ENCODE measurements around the gene KCNMB1. TPM values are rescaled to one million over a fixed set of nuclear protein-coding genes. Genes with fewer than 3 reads are reported as not detected.
A peak's percentile ranks its signal among the peaks of the same experiment; 100 is the strongest.

KCNMB1 gene
- total and polyA plus RNA-seq, 2 donors (not counting 1 experiment from before 2014, with no cell fraction given): 0.06 TPM; not detected in 1

DNA sequence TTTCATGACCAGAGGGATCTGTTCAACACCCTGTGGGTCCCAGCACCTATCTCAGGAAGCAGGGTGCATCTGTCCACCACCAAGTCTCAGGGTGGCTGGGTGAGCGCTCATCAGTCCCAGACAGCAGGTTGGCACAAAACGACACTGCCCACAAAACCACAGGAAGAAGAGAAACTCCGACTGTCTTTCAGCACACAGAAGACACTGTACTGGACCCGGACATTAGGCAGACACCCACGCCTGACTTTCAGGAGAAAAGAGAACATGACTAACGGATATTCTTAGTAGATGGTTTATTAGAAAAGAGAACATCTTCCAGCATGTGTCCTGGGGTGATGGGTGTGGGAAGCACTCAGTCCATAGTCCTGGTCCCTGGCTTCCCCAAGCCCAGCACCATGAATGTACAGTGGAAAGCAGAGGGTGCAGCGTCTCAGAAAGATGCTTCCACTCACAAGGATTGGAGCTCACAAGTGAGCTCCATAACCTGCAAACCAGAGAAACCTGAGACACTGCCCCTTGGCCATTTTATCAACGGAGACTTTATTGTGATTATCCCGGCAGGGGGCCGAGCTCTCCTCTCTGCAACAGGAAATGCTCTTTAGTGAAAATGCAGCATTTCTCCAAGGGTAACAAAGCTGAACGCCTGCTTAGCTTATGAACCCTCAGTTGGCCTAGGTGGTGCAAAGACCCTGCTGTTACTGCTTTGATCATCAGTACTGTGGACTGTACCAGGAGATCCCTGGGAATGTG lies 55.8 kb downstream of the KCNMB1 start:
- H3K4me3 Mint-ChIP-seq: peak overlapping the region; percentile 23
- peaks cover 35% of the 10 kb centered on the region for H3K4me1 Mint-ChIP-seq
- no peak overlapping the region for H3K27ac Mint-ChIP-seq
- Histone ChIP-seq H3K4me1 (ENCODE audit: control insufficient read depth in 2 of 2, insufficient read depth in 2 of 2, low read length in 2 of 2) (peaks cover 53 to 59% of the 10 kb centered on the region in 2 donors), H3K4me2 (replicated peaks; ENCODE audit: low read depth, low read length, poor library complexity, severe bottlenecking) (peak overlapping the region; percentile 47), H3K9me3 (ENCODE audit: control extremely low read depth in 1 of 3, control insufficient read depth in 2 of 3, insufficient read depth in 1 of 3, low read length in 2 of 3) (no peaks in the 10 kb centered on the region), H3K27ac (ENCODE audit: low read length in 2 of 2) (peak overlapping the region in 1 of 2 donors; percentile 78), H3K27me3 (replicated peaks in 1 of 4; ENCODE audit: control extremely low read depth in 1 of 4, control insufficient read depth in 3 of 4, insufficient read depth in 4 of 4, low read length in 3 of 4) (no peaks in the 10 kb centered on the region), H2AFZ (ENCODE audit: insufficient read depth, low read depth, low read length, poor library complexity, severe bottlenecking) (peak overlapping the region; percentile 59), H3K4me3 (ENCODE audit: control extremely low read depth in 1 of 5, extremely low read depth in 1 of 5, insufficient read depth in 1 of 5, low read depth in 2 of 5, low read length in 4 of 5) (no peak overlapping the region), H4K20me1 (ENCODE audit: control insufficient read depth, insufficient read depth, low read length, poor library complexity, severe bottlenecking) (no peaks in the 10 kb centered on the region), H3K9ac (ENCODE audit: low read length) (peak overlapping the region; percentile 18), H3K36me3 (replicated peaks in 1 of 2; ENCODE audit: control extremely low read depth in 1 of 2, control insufficient read depth in 1 of 2, extremely low read depth in 1 of 2, insufficient read depth in 2 of 2, low read length in 1 of 2) (no peaks in the 10 kb centered on the region), H3K79me2 (ENCODE audit: control insufficient read depth, insufficient read depth, low read length) (peaks cover 3% of the 10 kb centered on the region)
- intact Hi-C loops (cut with micrococcal nuclease): loop anchor here (5.0 kb wide), 1 partner anchor 751 kb away; the partner anchor contains the start of gene SPDL1
- ATAC-seq (ENCODE audit: low read depth) (peak; percentile 10), DNase-seq (peak; percentile 30)
- no peaks in the 10 kb centered on the region for H3K27me3 Mint-ChIP-seq
- ChIA-PET POLR2A (interaction anchor here (1.5 kb wide), 1 partner anchor 30 kb away, joined by 4 read pairs; no protein-coding TSS in a partner anchor), CTCF (interaction anchor here (1.1 to 5.2 kb wide), 9 partner anchors 35 to 107 kb away, joined by 3 to 34 read pairs (median 6); partner anchors contain the start of gene LCP2)
- WGBS (ENCODE audit: insufficient coverage): 41% methylated on average over 7 of the region's 11 CpGs
- no peaks in the 10 kb centered on the region for H3K9me3 Mint-ChIP-seq (ENCODE audit: insufficient read depth)
- TF ChIP-seq, protein P1, sequence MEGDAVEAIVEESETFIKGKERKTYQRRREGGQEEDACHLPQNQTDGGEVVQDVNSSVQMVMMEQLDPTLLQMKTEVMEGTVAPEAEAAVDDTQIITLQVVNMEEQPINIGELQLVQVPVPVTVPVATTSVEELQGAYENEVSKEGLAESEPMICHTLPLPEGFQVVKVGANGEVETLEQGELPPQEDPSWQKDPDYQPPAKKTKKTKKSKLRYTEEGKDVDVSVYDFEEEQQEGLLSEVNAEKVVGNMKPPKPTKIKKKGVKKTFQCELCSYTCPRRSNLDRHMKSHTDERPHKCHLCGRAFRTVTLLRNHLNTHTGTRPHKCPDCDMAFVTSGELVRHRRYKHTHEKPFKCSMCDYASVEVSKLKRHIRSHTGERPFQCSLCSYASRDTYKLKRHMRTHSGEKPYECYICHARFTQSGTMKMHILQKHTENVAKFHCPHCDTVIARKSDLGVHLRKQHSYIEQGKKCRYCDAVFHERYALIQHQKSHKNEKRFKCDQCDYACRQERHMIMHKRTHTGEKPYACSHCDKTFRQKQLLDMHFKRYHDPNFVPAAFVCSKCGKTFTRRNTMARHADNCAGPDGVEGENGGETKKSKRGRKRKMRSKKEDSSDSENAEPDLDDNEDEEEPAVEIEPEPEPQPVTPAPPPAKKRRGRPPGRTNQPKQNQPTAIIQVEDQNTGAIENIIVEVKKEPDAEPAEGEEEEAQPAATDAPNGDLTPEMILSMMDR (IDR thresholded peaks at IDR 0.05): no peak
- no peak for TF ChIP-seq EZH2 (IDR thresholded peaks at IDR 0.05; ENCODE audit: borderline replicate concordance, insufficient read depth, low read depth, low read length, poor library complexity, severe bottlenecking)

DNA sequence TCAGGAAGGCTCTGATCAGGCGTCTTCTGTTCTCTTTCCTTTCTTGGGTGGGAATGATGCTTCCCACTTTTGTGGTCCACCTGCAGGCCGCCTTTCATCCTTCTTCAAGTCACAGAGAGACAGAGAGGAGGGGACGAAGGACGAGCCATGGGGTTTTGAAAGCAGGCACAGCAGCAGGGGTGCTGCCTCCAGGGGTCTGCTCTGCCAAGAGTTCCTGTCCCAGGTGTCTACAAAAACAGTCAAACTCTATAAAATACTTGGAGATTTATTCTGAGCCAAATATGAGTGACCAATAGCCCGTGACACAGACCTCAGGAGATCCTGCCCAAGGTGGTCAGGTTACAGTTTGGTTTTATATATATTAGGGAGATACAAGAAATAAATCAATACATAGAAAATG lies 57.1 kb downstream of the KCNMB1 start:
- Histone ChIP-seq H3K79me2 (ENCODE audit: control insufficient read depth, insufficient read depth, low read length) (peaks cover 3% of the 10 kb centered on the region), H3K9me3 (ENCODE audit: control extremely low read depth in 1 of 3, control insufficient read depth in 2 of 3, insufficient read depth in 1 of 3, low read length in 2 of 3) (no peaks in the 10 kb centered on the region), H3K27ac (ENCODE audit: low read length in 2 of 2) (peak overlapping the region; percentile 49 to 78), H3K4me2 (replicated peaks; ENCODE audit: low read depth, low read length, poor library complexity, severe bottlenecking) (peak overlapping the region; percentile 65), H3K4me1 (ENCODE audit: control insufficient read depth in 2 of 2, insufficient read depth in 2 of 2, low read length in 2 of 2) (peaks cover 66 to 72% of the 10 kb centered on the region in 2 donors), H3K9ac (ENCODE audit: low read length) (no peak overlapping the region), H2AFZ (ENCODE audit: insufficient read depth, low read depth, low read length, poor library complexity, severe bottlenecking) (peak overlapping the region; percentile 48), H3K4me3 (ENCODE audit: control extremely low read depth in 1 of 5, extremely low read depth in 1 of 5, insufficient read depth in 1 of 5, low read depth in 2 of 5, low read length in 4 of 5) (no peak overlapping the region), H3K36me3 (replicated peaks in 1 of 2; ENCODE audit: control extremely low read depth in 1 of 2, control insufficient read depth in 1 of 2, extremely low read depth in 1 of 2, insufficient read depth in 2 of 2, low read length in 1 of 2) (no peaks in the 10 kb centered on the region), H4K20me1 (ENCODE audit: control insufficient read depth, insufficient read depth, low read length, poor library complexity, severe bottlenecking) (no peaks in the 10 kb centered on the region), H3K27me3 (replicated peaks in 1 of 4; ENCODE audit: control extremely low read depth in 1 of 4, control insufficient read depth in 3 of 4, insufficient read depth in 4 of 4, low read length in 3 of 4) (no peaks in the 10 kb centered on the region)
- no peak for DNase-seq
- intact Hi-C loops (cut with micrococcal nuclease): loop anchor here (5.0 kb wide), 1 partner anchor 750 kb away; the partner anchor contains the start of gene SPDL1
- ATAC-seq (ENCODE audit: low read depth): no peak
- Mint-ChIP-seq H3K4me3 (no peak overlapping the region), H3K4me1 (peaks cover 35% of the 10 kb centered on the region), H3K27me3 (no peaks in the 10 kb centered on the region), H3K27ac (no peak overlapping the region), H3K9me3 (ENCODE audit: insufficient read depth) (no peaks in the 10 kb centered on the region)
- ChIA-PET CTCF (interaction anchor here (2.3 to 6.9 kb wide), 3 partner anchors 39 to 65 kb away, joined by 9 to 44 read pairs (median 34); no protein-coding TSS in a partner anchor), POLR2A (interaction anchor here (1.2 to 2.1 kb wide), 3 partner anchors 35 to 53 kb away, joined by 3 to 6 read pairs (median 5); partner anchors contain the start of gene LCP2)
- WGBS (ENCODE audit: insufficient coverage): 86% methylated on average over 3 of the region's 5 CpGs
- TF ChIP-seq EZH2 (IDR thresholded peaks at IDR 0.05; ENCODE audit: borderline replicate concordance, insufficient read depth, low read depth, low read length, poor library complexity, severe bottlenecking): no peak
- TF ChIP-seq, protein P1 (IDR thresholded peaks at IDR 0.05): no peak

Data from B cell (primary cell).